ENCODE data around the gene SEL1L2.

DNA sequence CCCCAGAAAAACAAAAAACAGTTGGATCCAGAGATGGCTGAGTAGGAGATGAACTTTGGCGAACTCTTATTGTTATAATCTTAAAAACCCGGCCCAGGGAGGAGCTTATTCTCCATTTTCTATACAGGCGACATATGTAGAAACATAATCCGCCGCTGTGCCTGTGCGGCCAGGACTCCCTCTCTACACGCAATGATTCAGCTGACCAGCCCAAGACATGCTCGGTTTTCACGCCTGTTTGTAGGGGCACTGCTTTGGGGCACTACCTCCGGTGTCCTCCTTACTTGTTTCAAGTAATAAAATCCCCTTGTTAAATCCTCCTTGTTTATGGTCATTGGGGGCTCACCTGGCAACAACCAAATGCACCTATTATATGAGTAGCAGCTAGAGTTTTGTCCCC lies 89.9 kb downstream of the SEL1L2 start:
- TF ChIP-seq POLR2A (IDR thresholded peaks at IDR 0.05; ENCODE audit: low read length) (no peak), GATA1 (IDR thresholded peaks at IDR 0.05; ENCODE audit: low read depth, low read length) (no peak)

Data from erythroblast (primary cell).